Type B pancreatic cell (in vitro differentiated cells): ENCODE measurements around the gene COLEC11. TPM values are rescaled to one million over a fixed set of nuclear protein-coding genes. Genes with fewer than 3 reads are reported as not detected.

ENCODE experiments used
- DNase-seq: peaks from one replicate; pipeline ENCODE4 v3.0.0; 2021; ENCODE audit warnings: mixed read lengths; ENCODE audit not compliant: unreplicated experiment; ENCODE audit errors: extremely low spot score
- H3K27ac Mint-ChIP-seq: 2 replicates; pipeline ENCODE4 v1.8.0; 2021; ENCODE audit warnings: mild to moderate bottlenecking, mixed read lengths
- H3K27me3 Mint-ChIP-seq: 2 replicates; pipeline ENCODE4 v1.8.0; 2021; ENCODE audit warnings: mixed read lengths
- H3K36me3 Mint-ChIP-seq: 2 replicates; pipeline ENCODE4 v1.8.0; 2021; ENCODE audit warnings: mixed read lengths
- H3K4me1 Mint-ChIP-seq: one replicate; pipeline ENCODE4 v1.8.0; 2021; ENCODE audit warnings: mixed read lengths; ENCODE audit not compliant: unreplicated experiment
- H3K4me3 Mint-ChIP-seq: 2 replicates; pipeline ENCODE4 v1.8.0; 2021; ENCODE audit warnings: mild to moderate bottlenecking, mixed read lengths
- H3K9me3 Mint-ChIP-seq: 2 replicates; pipeline ENCODE4 v1.8.0; 2021; ENCODE audit warnings: mixed read lengths
- CTCF ChIP-seq: fragments of 200-600 bp; sonication (generic); conservative IDR thresholded peaks from 2 replicates; pipeline ENCODE4 v1.5.0; 2021; ENCODE audit warnings: antibody characterized with exemption, mild to moderate bottlenecking
- total RNA-seq: library from RNA; stranded (reverse); gene quantifications from 2 replicates; pipeline ENCODE4 v1.2.1, GENCODE V29; 2021; ENCODE audit warnings: low replicate concordance

COLEC11 gene
- total RNA-seq, 1 donor from 2014 or later, result 0.63 TPM

- Mint-ChIP-seq H3K27ac (no peak overlapping the region), H3K4me1 (no peaks in the 10 kb centered on the region), H3K9me3 (no peaks in the 10 kb centered on the region), H3K4me3 (no peak overlapping the region), H3K27me3 (no peaks in the 10 kb centered on the region), H3K36me3 (no peaks in the 10 kb centered on the region)
- DNase-seq, result peak; percentile 49
- TF ChIP-seq CTCF, result no peak
Observed at GRCh38 chr2:3667151-3667631, 72.3 kb downstream of the COLEC11 start.

- Mint-ChIP-seq H3K4me1 (no peaks in the 10 kb centered on the region), H3K4me3 (no peak overlapping the region), H3K9me3 (no peaks in the 10 kb centered on the region), H3K27ac (no peak overlapping the region), H3K27me3 (peaks cover 3% of the 10 kb centered on the region), H3K36me3 (no peaks in the 10 kb centered on the region)
- DNase-seq, result peak; percentile 39
- TF ChIP-seq CTCF, result no peak
Observed at GRCh38 chr2:3669656-3670055, 74.7 kb downstream of the COLEC11 start.

- H3K27ac Mint-ChIP-seq, result no peak overlapping the region
- no peaks in the 10 kb centered on the region for H3K4me1 Mint-ChIP-seq
- H3K27me3 Mint-ChIP-seq, result peaks cover 3% of the 10 kb centered on the region
- no peaks in the 10 kb centered on the region for H3K36me3 Mint-ChIP-seq
- TF ChIP-seq CTCF, result no peak
- H3K4me3 Mint-ChIP-seq, result no peak overlapping the region
- H3K9me3 Mint-ChIP-seq, result no peaks in the 10 kb centered on the region
- DNase-seq, result peak; percentile 45
Observed at GRCh38 chr2:3670376-3670775, 75.5 kb downstream of the COLEC11 start.

GRCh38 chr2:3670941-3671340, 76.0 kb downstream of the COLEC11 start:
- DNase-seq, result peak; percentile 59
- Mint-ChIP-seq H3K36me3 (no peaks in the 10 kb centered on the region), H3K27me3 (peaks cover 3% of the 10 kb centered on the region), H3K4me1 (no peaks in the 10 kb centered on the region), H3K4me3 (no peak overlapping the region), H3K9me3 (no peaks in the 10 kb centered on the region), H3K27ac (no peak overlapping the region)
- no peak for TF ChIP-seq CTCF

- H3K27ac Mint-ChIP-seq, result no peak overlapping the region
- H3K4me3 Mint-ChIP-seq, result no peak overlapping the region
- no peaks in the 10 kb centered on the region for H3K4me1 Mint-ChIP-seq
- DNase-seq, result peak; percentile 48
- H3K36me3 Mint-ChIP-seq, result no peaks in the 10 kb centered on the region
- no peaks in the 10 kb centered on the region for H3K9me3 Mint-ChIP-seq
- TF ChIP-seq CTCF, result no peak
- H3K27me3 Mint-ChIP-seq, result peaks cover 7% of the 10 kb centered on the region
Observed at GRCh38 chr2:3672861-3673678, 78.2 kb downstream of the COLEC11 start.
